ENCODE data around the gene SEC14L5.
"Not testable (repeated sequence)": the region's sequence is repeated elsewhere in the genome, so short reads cannot be mapped to it uniquely, and the experiment has no call there.

SEC14L5 gene

DNA sequence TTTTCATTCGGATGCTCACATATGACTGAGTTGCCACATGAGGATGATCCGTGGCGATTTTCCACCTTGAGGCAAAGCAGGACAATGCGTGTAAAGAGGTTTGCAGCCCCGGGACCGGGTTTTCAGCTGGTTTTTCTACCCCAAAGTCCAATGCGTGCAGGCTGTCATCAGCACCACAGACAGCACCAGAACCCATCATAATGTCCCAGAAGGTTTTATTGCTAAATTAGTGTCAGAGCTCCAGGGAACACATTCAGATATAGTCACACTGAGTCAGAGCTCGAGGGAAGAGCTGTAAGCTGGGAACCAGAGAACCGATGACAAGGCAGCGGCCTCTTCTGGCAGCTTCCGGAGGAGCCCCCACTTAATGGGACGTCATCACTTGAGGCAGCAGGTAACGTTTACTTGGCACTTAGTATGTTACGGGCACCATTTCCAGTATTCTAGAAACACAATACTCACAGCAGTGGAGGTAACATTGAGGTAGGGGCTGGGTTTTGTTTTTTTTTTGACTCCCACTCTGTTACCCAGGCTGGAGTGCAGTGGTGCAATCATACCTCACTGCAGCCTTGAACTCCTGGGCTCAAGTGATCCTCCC, 84.5 kb downstream of the SEC14L5 start:
- no peak for DNase-seq

DNA sequence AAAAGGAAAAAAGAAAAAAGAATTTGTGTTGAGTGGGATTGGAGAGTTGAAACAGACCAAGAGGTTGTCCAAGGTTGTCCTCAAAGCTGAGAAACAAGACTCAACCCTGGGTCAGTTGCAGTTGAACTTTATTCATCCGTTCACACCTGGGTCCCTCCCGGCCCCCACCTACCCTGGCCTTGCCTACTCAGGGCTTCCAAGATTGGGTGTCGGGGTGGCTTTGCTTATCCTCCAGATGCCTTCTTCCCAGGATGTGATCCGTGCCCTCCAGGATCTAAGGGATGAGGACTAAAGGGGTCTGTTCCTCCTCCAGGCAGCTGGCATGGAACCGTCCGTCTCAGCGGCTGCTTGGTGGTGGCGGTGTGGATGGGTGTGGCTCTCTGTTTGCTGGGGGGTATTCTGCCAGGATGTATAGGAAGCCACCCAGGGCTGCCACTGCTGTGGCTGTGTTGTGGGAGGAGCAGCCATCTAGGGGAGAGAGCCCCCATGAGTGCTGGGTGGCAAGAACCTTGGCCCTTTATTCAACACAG, 85.9 kb downstream of the SEC14L5 start:
- DNase-seq = no peak

DNA sequence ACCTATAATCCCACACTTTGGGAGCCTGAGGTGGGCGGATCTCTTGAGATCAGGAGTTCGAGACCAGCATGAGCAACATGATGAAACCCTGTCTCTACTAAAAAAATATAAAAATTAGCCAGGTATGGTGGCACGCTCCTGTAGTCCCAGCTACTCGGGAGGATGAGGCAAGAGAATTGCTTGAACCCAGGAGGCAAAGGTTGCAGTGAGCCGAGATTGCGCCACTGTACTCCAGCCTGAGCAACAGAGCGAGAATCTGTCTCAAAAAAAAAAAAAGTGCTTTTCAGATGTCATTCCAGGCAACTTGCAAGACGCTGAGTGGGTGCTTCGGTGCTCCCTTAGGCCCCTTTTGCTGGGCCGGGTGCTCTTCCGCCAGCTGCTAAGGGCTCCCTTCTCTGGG, 86.5 kb downstream of the SEC14L5 start:
- DNase-seq = not testable (repeated sequence)

DNA sequence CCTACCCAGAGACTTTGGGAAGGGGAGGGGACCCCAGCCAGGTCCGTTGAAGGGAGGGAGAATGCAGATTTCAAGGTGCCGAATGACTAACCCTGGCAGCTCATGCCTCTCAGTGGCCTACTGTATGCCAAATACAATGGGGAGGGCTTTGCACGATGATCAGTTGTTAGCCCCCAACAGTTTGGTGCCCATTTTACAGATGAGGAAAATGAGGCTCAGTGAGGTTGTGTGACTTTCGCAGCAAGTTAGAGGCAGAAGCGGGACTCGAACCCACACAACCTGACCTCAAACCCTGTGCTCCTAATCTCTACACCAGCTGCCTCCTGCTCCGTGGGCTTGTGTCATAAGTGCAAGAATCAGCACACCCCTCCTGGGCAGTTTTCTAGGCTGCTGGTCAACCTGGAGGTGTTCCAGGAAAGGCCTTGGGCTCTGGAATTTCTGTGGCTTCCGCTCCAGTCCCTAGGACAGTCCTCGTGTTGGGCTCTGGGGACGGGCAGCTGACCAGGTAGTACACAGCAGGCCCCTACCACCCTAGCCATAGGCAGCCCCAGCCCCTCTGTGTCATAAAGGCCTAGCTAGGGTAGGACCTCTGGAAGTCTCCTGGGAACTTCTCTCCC, 87.5 kb downstream of the SEC14L5 start:
- no peak for DNase-seq

DNA sequence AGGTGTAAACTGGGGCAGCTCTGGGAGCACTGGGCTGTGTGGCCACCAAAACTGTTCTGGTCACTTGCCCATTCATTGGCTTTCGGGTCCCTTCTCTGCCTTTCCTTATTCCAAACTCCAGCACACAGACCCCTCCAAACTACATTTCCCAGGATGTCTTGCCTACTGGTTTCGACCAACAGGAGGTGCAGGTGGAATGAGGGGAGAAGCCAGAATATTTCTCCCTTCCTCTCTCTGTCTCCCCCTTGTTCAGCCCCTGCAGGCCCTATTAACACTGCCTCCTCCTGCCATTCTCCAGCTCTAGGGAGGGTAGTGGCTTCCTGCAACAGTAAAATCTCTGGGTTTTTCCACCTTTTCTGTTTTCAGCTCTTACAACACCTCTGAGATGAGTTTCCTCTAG, 88.8 kb downstream of the SEC14L5 start:
- no peak for DNase-seq

DNA sequence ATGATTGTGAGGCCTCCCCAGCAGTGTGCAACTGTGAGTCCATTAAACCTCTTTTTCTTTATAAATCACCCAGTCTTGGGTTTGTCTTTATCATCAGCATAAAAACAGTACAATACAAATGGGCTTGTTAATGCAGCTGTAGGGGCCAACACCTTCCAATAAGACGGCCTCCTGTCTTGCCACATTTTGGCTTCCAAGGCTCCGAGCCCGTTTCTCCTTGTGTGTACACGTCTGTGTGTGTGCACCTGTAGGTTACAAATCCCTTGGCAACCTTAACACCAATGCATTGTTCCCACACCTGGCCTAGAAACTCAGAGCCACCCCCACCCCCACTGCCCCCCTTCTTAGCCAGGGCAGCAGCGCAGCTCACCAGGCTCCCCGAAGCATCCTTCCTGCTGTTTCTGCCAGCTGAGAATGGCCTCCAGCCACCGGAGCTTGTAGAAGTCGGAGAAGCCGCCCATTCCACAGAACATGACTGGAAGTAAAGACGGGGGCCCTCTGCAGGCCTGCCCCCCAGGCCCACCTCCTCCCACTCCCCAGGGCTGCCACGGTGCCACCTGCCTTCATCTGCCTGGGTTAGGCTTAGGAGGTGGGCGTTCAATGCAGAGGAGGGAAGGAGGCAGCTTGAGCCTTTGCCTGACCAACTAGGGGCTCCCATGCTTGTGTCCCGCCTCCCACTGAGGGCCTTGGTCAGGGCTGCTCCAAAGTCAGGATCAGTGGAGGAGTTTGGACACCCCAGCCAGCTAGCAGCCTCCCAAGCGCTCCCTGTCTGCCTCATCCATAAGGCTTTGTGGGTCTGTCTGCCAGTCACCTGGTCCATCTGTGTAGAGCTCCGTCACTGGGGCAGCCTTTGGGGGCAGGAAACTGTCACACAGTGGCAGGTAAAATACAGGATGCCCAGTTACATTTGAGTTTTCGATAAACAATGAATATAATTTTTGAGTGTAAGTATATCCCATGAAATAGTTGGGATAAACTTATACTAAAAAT, 97.0 kb downstream of the SEC14L5 start:
- no peak for DNase-seq

DNA sequence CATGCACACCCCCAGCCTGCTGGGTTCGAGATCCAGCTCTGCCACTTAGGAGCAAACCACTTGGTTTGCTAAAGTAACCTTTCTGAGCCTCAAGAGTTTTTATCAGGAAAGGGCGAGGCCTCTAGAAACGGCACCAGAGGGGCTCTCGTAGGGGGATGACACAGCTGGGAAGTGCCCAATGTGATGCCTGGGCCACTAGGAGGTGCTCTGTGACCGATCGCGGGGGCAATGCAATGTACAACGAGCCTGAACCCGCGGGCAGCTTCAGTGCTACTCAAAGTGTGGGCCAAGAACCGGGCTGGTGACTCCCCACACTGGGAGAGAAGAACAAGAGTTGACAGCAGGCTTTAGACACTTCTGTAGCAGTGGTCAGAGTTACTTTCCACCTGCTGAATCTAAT, 98.2 kb downstream of the SEC14L5 start:
- peak; percentile 1 to 62 for DNase-seq

DNA sequence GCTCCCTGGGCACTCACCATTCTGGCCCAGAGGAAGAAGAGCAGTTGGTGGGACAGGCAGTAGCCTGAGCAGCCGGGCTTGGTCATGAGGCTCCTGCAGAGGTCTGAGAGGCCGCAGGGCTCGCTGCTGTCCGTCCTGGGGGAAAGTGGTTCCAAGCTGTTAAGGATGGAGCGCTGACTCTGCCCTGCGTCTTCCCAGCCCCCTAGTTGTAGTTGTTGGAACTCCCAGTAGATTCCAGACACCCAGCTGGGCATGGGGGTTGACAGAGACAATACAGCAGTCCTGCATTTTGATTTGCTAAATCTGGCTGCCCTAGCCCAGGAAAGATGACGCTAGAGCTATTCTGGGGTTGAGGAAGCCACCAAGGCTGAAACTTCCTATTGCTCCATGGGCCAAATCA, 100.3 kb downstream of the SEC14L5 start:
- no peak for DNase-seq

DNA sequence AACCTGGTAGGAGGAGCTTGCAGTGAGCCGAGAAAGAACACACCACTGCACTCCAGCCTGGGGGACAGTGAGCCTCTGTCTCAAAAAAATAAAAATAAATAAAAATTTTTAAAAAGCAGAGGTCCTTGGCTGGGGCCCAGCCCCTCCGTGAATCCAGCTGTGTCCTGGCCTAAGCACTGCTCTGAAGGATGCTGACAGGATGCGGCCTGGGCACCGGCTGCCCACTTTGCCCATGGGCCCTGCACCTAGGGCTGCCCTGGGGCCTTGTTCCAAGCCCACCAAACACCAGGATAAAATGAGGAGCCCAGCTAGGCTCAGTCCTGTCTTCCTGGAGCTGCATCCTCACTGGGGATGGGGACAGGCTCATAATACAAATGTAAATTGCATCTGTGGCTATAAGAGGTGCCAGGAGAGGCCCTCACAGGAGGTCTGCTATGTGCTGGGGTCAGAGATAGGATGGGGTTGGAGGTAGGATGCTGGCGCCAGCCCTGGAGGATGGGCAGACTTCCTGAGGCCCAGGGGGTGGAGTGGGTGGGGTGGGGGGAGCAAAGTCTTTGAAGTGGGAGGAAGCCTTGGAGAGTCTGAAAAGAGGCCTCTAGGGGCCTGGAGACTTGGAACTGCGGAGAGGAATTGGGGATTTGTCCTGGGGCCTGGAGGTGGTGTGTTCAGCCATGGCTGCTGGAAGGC, 101.4 kb downstream of the SEC14L5 start:
- no peak for DNase-seq

DNA sequence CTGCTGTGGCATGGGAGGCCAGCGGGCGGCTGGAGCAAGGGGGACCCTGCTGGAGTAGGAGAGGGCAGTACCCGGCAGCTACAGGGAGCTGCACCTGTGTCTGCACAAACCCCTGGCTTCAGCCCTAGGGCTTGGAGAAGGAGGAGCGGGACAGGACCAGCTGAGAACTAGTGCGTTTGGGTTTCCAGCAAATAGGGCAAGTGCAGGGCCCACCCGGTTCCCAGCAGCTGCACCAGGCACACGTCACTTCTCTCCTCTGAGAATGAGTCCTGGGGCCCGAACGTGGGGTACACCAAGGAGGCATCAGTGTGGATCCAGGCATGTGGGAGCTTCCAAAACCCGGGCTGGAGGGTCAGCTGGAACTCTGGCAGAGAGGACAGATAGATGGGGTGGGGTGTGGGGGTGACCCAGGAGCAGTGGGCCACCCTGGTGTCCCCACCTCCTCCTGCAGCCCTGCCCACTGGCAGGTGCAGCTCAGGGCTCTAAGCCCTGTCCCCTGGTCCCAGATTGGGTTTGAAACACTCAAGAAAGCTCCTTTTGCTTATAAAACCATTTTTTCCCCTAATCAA, 102.0 kb downstream of the SEC14L5 start:
- no peak for DNase-seq

DNA sequence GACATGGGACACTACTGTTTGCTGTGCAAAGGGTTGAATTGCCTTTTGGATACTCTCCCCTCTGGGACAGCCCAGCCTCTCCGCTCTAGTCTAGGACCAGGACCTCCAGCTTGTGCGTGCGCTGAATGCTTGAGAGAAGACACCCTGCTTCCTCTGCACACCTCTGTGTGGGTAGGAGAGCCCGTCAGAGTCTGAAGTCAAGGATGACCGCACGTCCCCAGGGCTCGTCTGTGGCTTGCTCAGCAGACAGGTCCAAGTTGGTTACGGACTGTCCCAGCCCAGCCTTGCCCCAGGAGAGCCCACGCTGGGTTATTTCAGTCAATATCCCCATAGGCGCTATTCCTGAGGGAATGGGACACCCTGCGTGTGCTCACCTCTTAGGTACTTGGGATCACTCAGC, 103.9 kb downstream of the SEC14L5 start:
- DNase-seq = no peak

DNA sequence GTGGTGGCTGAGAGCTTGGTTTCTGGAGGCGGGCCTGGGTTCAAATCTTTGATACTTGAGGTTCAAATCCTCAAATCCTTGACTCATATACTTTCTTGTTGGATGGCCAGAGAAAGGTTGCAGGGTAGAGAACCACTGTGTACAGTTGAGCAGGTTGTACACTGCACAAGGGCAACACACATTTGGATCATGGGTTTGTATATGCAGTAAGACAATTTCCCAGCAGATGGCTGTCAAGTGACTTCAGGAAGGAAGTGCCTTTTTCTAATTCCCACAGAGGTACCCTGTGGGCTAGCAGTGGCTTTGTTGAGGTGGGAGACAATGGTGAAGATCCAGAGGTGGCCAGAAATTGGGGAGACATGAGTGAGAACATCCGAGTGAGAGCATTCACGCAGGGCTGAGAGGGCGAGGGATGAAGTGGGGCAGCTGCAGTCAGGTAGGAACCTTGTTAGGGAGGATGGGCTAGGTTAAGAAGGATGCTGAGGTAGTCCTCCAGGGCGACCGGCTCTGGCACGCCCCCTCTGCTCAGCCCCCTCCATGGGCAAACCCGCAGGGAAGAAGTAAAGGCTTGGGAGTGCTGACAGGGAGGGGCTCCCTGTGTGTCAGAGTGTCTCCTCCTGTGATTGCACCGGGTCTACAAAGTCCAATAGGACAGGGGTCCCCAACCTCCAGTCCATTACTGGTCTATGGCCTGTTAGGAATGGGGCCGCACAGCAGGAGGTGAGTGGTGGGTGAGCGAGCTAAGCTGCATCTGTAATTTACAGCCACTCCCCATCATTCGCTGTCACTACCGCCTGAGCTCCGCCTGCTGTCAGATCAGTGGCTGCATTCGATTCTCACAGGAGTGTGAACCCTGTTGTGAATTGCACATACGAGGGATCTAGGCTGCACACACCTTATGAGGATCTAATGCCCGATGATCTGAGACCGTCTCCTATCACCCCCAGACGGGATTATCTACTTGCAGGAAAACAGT, 104.9 kb downstream of the SEC14L5 start:
- no peak for DNase-seq

DNA sequence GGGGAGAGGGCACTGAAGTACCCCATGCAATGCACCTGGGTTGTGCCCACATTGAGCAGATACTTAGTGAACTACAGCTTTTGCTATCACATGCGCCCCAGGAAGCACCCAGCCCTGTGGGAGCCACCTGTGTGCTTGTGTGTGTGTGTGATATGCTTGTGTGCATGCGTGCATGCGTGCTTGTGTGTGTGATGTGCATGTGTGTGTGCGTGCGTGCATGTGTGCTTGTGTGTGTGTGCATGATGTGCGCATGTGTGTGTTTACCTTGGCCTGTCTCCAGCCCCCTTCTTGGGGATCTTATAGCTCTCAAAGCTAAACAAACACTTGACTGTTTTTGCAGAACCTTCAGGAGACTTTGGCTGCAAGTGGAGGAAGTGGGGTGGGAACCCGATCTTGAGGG, 106.8 kb downstream of the SEC14L5 start:
- DNase-seq = no peak

DNA sequence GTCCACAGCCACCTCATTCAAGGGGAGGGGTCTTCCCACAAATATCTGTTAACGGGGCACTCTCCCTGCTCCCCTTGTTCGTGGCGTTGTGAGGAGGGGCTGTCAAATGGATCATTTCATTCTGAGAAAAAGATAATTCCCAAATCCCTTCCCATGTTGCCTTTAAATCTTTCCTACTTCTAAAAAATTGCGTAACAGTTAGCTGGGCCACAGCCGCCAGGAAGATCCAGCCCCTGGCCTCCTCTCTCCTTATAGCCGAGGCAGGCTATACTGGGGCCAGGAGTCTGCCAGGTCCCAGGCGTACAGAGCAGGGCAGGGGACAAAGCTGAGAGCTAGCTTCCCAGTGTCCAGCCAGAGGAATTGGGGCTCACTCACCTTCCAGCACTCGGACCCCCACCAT, 107.2 kb downstream of the SEC14L5 start:
- no peak for DNase-seq

DNA sequence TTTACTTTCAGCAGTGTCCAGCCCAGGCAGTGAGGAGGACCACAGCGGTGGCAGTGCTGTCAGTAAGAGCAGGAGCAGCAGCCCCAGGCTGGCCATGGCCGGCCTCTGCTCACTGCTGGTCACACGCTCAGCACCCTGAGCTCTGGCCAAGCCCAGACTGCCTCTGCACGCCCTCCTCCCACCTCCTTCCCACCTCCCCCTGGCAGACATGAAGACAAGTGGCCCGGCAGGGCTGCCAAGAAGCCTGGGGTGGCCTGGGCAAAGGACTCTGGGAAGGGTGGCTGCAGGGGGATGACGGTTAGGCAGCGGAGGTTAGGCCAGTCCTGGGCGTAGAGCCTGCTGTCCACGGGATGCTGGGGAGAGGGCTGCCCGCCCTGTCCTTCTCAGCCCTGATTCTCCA, 107.7 kb downstream of the SEC14L5 start, which contains the start of gene C16orf89:
C16orf89 (minus strand) TSS at position 144 of the 400 bp plus-strand sequence; CDS start at position 96, 48 bp downstream.
- no peak for DNase-seq

DNA sequence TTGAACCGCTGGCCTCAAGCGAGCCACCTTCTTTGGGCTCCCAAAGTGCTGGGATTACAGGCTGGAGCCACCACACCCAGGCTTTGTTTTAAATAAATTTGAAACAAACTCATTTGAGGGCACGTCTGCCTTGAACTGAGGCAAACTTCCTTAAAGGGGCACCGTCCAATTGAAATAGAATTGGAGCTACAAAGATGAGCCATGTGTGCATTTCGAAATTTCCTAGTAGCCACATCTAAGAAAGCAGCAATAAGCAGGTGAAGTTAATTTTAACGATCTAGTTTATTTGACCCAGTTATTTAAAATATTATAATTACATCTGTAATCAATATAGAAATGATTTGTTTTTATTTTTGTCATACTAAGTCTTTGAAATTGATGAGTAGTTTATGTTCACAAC, 108.4 kb downstream of the SEC14L5 start:
- no peak for DNase-seq
